ENCODE data around the gene FBXO38. TPM values are rescaled to one million over a fixed set of nuclear protein-coding genes. Genes with fewer than 3 reads are reported as not detected.
A peak's percentile ranks its signal among the peaks of the same experiment; 100 is the strongest.

Gene FBXO38
- total and polyA plus RNA-seq, 9 of the 15 experiments (the other 6 are each of a cell fraction or from before 2014, with no cell fraction given): 7.4 to 39.4 (median 29.3) TPM

- TF ChIP-seq RREB1 (CRISPR knock-in tag; IDR thresholded peaks at IDR 0.05) (no peak), SOX6 (IDR thresholded peaks at IDR 0.05) (peak; percentile 61; the same call in 1 of the 2 replicates), NFATC3 (IDR thresholded peaks at IDR 0.05) (no peak), TEAD1 (CRISPR knock-in tag; IDR thresholded peaks at IDR 0.05) (0 out of 4 replicates have a peak, but pooled peaks of 1 of the 2 experiments have one; percentile 15), ARID1B (IDR thresholded peaks at IDR 0.05) (peak; percentile 82), SMARCA4 (IDR thresholded peaks at IDR 0.05) (peak; percentile 68; the same call in 1 of the 2 replicates), RCOR1 (IDR thresholded peaks at IDR 0.05; ENCODE audit: borderline replicate concordance in 1 of 2, low read depth in 2 of 2, low read length in 2 of 2) (peak in 1 of 2 experiments; percentile 46; a peak in 1 of 4 replicates), BMI1 (IDR thresholded peaks at IDR 0.05; ENCODE audit: low read length) (no peak), MGA (IDR thresholded peaks at IDR 0.05) (no peak), TAL1 (IDR thresholded peaks at IDR 0.05) (peak; percentile 76)
These were observed 7.7 kb downstream of the FBXO38 start (continued) for GRCh38 chr5:148391422-148391821.

Data from K562 (cell line).